HEK293 (cell line): ENCODE measurements around the gene CORT.

ENCODE experiments used
- TRIM28 ChIP-seq: IDR thresholded peaks from 2 replicates; pipeline ENCODE4 v1.6.1; 2011; ENCODE audit warnings: low read length, control low read depth, borderline replicate concordance
- ZNF23 ChIP-seq: fragments of 450-650 bp; formaldehyde crosslinking; IDR thresholded peaks from 2 replicates; pipeline ENCODE4 v1.5.1; 2016; ENCODE audit warnings: missing biosample characterization, missing genetic modification characterization, borderline replicate concordance
- ZNF580 ChIP-seq: fragments of 450-650 bp; formaldehyde crosslinking; IDR thresholded peaks from 2 replicates; pipeline ENCODE4 v1.5.1; 2016; ENCODE audit warnings: missing biosample characterization, missing genetic modification characterization
- TF ChIP-seq, protein P1 (sequence below): fragments of 450-650 bp; formaldehyde crosslinking; IDR thresholded peaks from 2 replicates; pipeline ENCODE4 v1.5.1; 2016; ENCODE audit warnings: missing biosample characterization, missing genetic modification characterization

DNA sequence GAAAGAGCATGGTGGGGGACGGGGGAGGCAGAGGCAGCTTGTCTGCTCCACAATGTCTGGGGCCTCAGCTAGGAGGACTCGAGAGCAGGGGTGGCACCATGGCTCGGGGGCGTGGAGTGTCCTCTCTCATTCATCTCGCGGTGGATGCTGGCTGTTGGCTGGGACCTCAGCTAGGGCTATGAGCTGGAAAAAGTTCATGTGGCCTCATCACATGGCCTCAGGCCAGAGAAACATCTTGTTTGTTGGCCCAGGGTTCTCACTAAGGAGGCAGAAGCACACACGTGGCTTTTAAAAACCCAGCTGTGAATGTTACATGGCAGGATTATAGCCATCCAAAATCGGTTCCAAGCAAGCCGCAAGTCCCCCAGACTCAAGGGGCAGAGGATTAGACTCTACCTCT is 25.8 kb upstream of the CORT start:
- TF ChIP-seq ZNF580 (tag by site-specific recombination): no peak
- TF ChIP-seq ZNF23 (tag by site-specific recombination): no peak
- TF ChIP-seq, protein P1, sequence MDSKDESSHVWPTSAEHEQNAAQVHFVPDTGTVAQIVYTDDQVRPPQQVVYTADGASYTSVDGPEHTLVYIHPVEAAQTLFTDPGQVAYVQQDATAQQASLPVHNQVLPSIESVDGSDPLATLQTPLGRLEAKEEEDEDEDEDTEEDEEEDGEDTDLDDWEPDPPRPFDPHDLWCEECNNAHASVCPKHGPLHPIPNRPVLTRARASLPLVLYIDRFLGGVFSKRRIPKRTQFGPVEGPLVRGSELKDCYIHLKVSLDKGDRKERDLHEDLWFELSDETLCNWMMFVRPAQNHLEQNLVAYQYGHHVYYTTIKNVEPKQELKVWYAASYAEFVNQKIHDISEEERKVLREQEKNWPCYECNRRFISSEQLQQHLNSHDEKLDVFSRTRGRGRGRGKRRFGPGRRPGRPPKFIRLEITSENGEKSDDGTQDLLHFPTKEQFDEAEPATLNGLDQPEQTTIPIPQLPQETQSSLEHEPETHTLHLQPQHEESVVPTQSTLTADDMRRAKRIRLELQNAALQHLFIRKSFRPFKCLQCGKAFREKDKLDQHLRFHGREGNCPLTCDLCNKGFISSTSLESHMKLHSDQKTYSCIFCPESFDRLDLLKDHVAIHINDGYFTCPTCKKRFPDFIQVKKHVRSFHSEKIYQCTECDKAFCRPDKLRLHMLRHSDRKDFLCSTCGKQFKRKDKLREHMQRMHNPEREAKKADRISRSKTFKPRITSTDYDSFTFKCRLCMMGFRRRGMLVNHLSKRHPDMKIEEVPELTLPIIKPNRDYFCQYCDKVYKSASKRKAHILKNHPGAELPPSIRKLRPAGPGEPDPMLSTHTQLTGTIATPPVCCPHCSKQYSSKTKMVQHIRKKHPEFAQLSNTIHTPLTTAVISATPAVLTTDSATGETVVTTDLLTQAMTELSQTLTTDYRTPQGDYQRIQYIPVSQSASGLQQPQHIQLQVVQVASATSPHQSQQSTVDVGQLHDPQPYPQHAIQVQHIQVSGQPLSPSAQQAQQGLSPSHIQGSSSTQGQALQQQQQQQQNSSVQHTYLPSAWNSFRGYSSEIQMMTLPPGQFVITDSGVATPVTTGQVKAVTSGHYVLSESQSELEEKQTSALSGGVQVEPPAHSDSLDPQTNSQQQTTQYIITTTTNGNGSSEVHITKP (tag by site-specific recombination): no peak
- no peak for TF ChIP-seq TRIM28
